Esophagus muscularis mucosa (tissue), 4 donors: ENCODE data around the gene INSM1. TPM values are rescaled to one million over a fixed set of nuclear protein-coding genes. Genes with fewer than 3 reads are reported as not detected.

Experiments used
- DNase-seq: peaks from one replicate; pipeline ENCODE4 v3.0.0-alpha.2; 2017; ENCODE audit errors: extremely low spot score
- H3K27ac ChIP-seq, 4 donors: fragments of 200-600 bp; sonication (generic); replicated peaks in 1 of 4; 1 replicate in 3 of 4; 2 replicates in 1 of 4; pipeline ENCODE4 v1.5.1; 2016 to 2019; ENCODE audit warnings: mild to moderate bottlenecking in 1 of 4
- H3K27me3 ChIP-seq, 4 donors: fragments of 200-600 bp; sonication (generic); one replicate each; pipeline versions ENCODE4 v1.5.1 to v1.6.0; 2016 to 2019
- H3K36me3 ChIP-seq, 4 donors: fragments of 200-600 bp; sonication (generic); one replicate each; pipeline ENCODE4 v1.5.1; 2016 to 2019
- H3K4me1 ChIP-seq, 4 donors: fragments of 200-600 bp; sonication (generic); one replicate each; pipeline ENCODE4 v1.5.1; 2016 to 2019
- H3K4me3 ChIP-seq, 4 donors: fragments of 200-600 bp; sonication (generic); 1 replicate in 2 of 4; 2 replicates in 2 of 4; pipeline ENCODE4 v1.5.1; 2016 to 2019; ENCODE audit warnings: mild to moderate bottlenecking in 4 of 4, moderate library complexity in 1 of 4
- H3K9me3 ChIP-seq, 4 donors: fragments of 200-600 bp; sonication (generic); 1 replicate in 3 of 4; 2 replicates in 1 of 4; pipeline ENCODE4 v1.5.1; 2016 to 2019
- CTCF ChIP-seq, 3 experiments: fragments of 200-600 bp in 2 of 3; fragments of 450-650 bp in 1 of 3; sonication (generic) in 2 of 3; IDR thresholded peaks; one replicate each; pipeline ENCODE4 v1.5.1; 2017 to 2019; ENCODE audit warnings: antibody characterized with exemption in 3 of 3, mild to moderate bottlenecking in 2 of 3, moderate library complexity in 1 of 3
- EP300 ChIP-seq: sonication (generic); formaldehyde crosslinking; IDR thresholded peaks from one replicate; pipeline ENCODE4 v1.6.1; 2017; ENCODE audit warnings: antibody characterized with exemption
- POLR2A ChIP-seq: fragments of 450-650 bp; IDR thresholded peaks from one replicate; pipeline ENCODE4 v1.6.1; 2017; ENCODE audit warnings: antibody characterized with exemption, moderate library complexity, mild to moderate bottlenecking, low read depth
- POLR2AphosphoS5 ChIP-seq, 2 donors: sonication (generic); formaldehyde crosslinking; IDR thresholded peaks; one replicate each; pipeline ENCODE4 v1.6.1; 2017; ENCODE audit warnings: antibody characterized with exemption in 2 of 2
- WGBS: methylation state at CpG from one replicate; pipeline ENCODE4 v1.1.5; 2018; 5-methylcytosine and 5-hydroxymethylcytosine counted together
- intact Hi-C: fragments of 100-400 bp; cut with DNase I; formaldehyde crosslinking; loops from one replicate; pipeline ENCODE4 v1.15.1; 2023
- total RNA-seq, 4 donors: library from RNA; depleted of rRNA; stranded (reverse); fragments of >200 nt; gene quantifications; one replicate each; pipeline versions ENCODE4 v1.1.0 to v1.2.1, GENCODE V29; 2016

Gene INSM1
- total RNA-seq, 4 donors from 2014 or later = not detected

GRCh38 chr20:20414640-20415220, 46.8 kb downstream of the INSM1 start:
- intact Hi-C loops = no loop called here
- H3K36me3 ChIP-seq = peaks cover 0 to 7% (median 3%) of the 10 kb centered on the region in 4 donors

GRCh38 chr20:20415321-20415720, 47.4 kb downstream of the INSM1 start:
- Histone ChIP-seq H3K4me1 (no peaks in the 10 kb centered on the region), H3K27ac (no peak overlapping the region), H3K9me3 (no peaks in the 10 kb centered on the region), H3K36me3 (peaks cover 0 to 7% (median 3%) of the 10 kb centered on the region in 4 donors), H3K27me3 (no peaks in the 10 kb centered on the region), H3K4me3 (no peak overlapping the region)
- intact Hi-C loops = no loop called here
- DNase-seq = no peak
- 80% methylated on average over 1 of the region's 1 CpG for WGBS
- TF ChIP-seq POLR2A = no peak
- no peak for TF ChIP-seq EP300
- no peak for TF ChIP-seq CTCF (IDR thresholded peaks at IDR 0.05)
- no peak for TF ChIP-seq POLR2AphosphoS5 (IDR thresholded peaks at IDR 0.05)

More at GRCh38 chr20:20414640-20415220, 46.8 kb downstream of the INSM1 start:
- H3K9me3 ChIP-seq = no peaks in the 10 kb centered on the region
- DNase-seq = no peak
- no peaks in the 10 kb centered on the region for H3K4me1 ChIP-seq
- no peak for TF ChIP-seq POLR2AphosphoS5 (IDR thresholded peaks at IDR 0.05)
- no peak for TF ChIP-seq EP300
- no peak for TF ChIP-seq POLR2A
- TF ChIP-seq CTCF (IDR thresholded peaks at IDR 0.05) = no peak
- H3K27me3 ChIP-seq = no peaks in the 10 kb centered on the region
- no peak overlapping the region for H3K4me3 ChIP-seq
- no peak overlapping the region for H3K27ac ChIP-seq
- 71% methylated on average over 5 of the region's 5 CpGs for WGBS

GRCh38 chr20:20417876-20418676, 50.2 kb downstream of the INSM1 start:
- intact Hi-C loops = no loop called here
- DNase-seq = no peak
- H3K4me1 ChIP-seq = no peaks in the 10 kb centered on the region
- TF ChIP-seq EP300 = no peak
- no peak for TF ChIP-seq POLR2AphosphoS5 (IDR thresholded peaks at IDR 0.05)
- no peak for TF ChIP-seq CTCF (IDR thresholded peaks at IDR 0.05)
- WGBS = 92% methylated on average over 8 of the region's 8 CpGs
- no peaks in the 10 kb centered on the region for H3K9me3 ChIP-seq
- peaks cover 0 to 17% (median 0%) of the 10 kb centered on the region in 4 donors for H3K36me3 ChIP-seq
- H3K27me3 ChIP-seq = no peaks in the 10 kb centered on the region
- no peak overlapping the region for H3K4me3 ChIP-seq
- no peak overlapping the region for H3K27ac ChIP-seq
